IPS-18c (cell line): ENCODE measurements around the gene ART3.

Experiments
- H3K4me3 ChIP-seq: 2 replicates; pipeline ENCODE4 v1.7.0; 2013; ENCODE audit warnings: low read depth, mild to moderate bottlenecking, low read length, moderate library complexity; ENCODE audit not compliant: insufficient read depth
- H3K9me3 ChIP-seq: one replicate; pipeline ENCODE4 v1.6.1; 2013; ENCODE audit warnings: mild to moderate bottlenecking, low read length, moderate library complexity; ENCODE audit not compliant: control insufficient read depth, insufficient read depth

Gene ART3

DNA sequence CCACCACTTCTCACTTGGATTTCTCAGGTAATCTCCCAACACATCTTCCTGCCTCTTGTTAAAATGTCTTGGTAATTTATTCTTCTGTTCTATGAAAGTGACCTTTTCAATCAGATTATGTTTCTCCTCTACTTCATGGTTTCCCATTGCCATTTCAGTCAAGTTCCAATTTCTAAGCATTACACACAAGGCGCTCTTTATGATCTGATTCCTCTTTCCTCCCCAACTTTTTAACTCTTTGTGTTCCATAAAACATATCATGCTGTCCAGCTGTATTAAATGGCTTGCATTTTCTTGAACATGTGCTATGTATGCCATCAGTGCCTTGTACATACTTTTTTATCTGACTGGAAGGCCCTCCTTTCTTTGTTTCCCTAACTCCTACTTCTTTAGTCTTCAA, 13.1 kb upstream of the ART3 start:
- H3K9me3 ChIP-seq: no peaks in the 10 kb centered on the region
- no peak overlapping the region for H3K4me3 ChIP-seq

DNA sequence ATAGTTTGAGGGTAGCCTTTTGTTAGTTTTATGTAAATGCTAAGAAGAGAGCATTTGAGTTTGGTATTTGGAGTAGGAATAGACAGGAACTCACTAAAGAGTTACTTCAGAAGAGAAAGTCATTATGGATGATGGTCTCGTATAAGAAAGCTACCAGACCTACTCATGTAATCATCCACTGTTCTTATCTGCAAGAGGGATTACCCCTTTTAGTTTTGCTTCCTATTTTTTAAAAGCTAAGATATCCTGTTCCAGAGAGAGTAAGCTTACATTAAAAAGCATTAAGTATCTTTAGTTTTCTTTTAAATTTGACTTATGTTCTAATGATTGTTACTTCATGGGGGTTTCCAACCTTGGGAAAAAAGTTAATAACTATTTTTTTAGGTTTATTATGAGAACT, 12.5 kb upstream of the ART3 start:
- H3K4me3 ChIP-seq: no peak overlapping the region

DNA sequence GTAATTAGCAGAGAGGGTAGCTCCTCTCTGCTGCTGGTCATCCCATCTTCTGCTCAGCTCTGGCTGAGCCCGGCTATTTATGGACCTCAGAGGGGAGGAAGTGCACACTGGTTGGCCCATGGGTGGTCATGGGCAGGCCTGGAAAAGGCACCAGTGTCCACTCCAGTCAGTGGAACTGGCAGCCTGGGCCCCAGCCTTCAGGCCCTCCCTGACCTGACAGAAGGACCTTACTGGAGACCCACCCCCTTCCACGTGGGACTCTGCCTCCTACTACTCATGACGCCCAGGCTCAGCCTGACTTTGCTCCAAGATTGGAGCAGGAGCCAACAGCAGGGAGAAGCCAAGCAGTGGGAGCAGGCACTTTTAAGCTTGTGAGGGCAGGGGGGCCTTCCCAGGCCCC, 8.0 kb upstream of the ART3 start:
- Histone ChIP-seq H3K4me3 (no peak overlapping the region), H3K9me3 (no peaks in the 10 kb centered on the region)

More for the DNA sequence above, 12.5 kb upstream of the ART3 start:
- no peaks in the 10 kb centered on the region for H3K9me3 ChIP-seq

DNA sequence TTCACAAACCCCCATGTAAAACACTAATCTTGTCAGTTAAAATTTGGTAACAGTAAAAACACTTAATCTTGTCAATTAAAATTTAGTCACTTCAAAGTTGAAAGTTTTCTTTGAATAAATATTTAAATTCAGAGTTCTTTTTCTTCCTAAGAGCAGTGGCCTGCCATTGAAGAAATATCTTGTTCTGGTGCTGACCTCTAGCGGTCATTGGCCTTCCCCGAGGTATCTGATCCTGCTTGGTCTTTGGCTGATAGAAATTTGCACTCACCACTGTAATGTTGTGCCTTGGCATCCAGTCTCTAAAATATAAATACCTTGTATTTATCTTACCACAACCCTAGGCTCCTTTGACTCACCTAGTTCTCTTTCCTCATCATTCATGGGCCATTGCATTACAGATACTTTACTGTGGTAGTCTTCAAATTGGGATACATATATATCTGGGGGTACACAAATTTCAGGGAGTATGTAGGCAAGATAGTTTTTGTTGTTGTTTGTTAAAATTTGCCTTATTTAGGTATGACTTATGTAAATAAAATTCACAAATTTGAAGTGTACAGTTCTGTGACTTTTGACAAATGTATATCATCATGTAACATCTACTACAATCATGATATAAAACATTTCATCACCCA, 6.7 kb upstream of the ART3 start:
- Histone ChIP-seq H3K4me3 (no peak overlapping the region), H3K9me3 (no peaks in the 10 kb centered on the region)

DNA sequence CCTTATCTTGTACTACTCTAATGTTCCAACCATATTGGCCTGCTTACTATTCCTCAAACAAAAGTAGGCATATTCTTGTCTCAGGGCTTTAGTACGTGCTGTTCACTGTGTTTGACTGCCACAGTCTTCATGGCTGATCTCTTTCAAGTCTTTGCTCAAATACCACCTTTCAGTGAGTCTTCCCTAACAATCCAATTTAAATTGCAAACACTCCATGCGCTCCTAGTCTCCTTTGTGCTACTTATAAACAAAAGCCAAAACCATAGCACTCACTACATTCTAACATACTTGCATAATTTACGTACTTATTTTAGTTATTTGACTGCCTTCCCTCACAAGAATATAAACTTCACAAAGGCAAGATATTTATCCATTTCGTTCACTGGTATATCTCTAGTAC, 1.7 kb upstream of the ART3 start:
- Histone ChIP-seq H3K4me3 (no peak overlapping the region), H3K9me3 (no peaks in the 10 kb centered on the region)

DNA sequence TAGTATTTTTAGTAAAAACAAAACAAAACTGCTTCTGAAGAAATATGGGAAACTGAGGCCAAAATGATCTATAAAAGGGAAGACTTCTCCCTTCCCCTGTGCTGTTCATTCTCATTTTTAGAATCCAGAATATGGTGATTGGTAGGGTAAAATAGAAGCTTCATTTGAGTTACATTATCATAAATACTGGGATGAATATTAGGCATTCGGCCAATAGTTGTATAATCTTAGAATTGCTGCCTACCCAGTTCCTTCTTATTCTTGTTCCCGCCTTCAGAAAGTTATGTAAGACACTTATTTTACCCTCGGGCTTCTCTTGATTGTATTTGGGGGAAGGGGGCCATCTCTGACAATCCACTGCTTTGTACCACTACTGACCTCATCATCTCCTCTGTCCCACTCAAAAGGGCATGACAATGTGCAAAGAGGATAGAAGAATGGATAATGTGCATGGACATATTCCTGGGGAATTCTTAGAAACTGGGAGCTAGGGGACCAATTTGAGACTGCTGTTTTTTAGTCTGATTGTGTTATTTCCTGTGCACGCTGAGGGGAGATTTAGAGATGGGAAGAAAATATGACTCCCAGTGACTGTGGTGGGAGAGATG, 588 bp downstream of the ART3 start:
- no peak overlapping the region for H3K4me3 ChIP-seq

DNA sequence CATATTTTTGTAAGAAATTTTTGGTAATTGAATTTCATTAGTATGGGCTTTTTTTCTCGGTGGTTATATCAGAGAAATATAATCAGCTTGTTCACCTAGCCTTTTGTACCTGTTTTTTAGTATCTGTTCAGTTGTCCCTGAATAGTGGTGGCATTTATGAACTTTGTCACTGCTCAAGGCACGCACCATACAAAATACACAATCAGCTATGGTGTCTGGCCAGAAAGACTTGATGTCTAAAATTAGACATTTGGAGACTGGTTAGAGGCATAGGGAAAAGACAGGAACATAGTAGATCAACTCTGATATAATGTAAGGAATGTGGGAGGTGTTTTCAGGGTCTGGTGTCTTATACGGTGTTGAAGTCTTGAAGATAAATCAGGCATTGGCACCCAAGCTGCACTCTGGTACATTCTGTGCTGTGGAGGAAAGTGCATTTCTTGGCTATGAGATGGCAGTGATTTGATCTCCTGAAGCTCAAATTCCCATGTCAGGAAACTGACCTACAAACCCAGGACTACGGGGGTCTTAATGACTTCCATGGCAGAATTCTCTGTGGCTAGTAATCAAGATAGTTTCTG, 3.6 kb downstream of the ART3 start:
- H3K4me3 ChIP-seq: no peak overlapping the region
- no peaks in the 10 kb centered on the region for H3K9me3 ChIP-seq

More for the DNA sequence above, 588 bp downstream of the ART3 start:
- H3K9me3 ChIP-seq: no peaks in the 10 kb centered on the region

DNA sequence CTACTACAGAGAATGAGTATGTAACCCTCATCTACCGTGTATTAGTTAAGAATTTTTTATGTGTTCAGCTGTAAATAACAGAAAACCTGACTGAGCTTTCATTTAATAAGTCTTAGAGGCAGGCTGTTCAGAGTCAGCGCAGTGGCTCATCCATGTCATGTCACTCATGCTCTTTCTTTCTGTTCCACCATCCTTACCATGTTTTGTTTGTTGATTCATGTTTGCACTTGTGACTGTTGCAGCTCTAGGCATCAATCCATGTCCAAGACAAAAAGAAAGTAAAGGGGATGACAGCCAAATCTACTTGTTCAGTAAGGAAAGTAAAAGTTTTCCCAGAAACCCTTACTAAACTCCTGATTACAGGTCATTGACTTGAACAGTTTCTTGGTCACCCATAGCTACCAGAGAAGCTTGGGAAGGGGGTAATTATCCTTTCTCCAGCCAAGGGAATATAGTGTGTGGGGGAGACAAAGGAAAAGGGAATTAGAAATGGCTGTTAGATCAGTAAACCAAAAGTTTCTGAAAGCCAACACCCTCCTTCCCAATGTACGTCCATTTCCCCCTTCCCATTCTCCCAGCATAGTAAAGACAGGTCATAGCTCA, 9.0 kb downstream of the ART3 start:
- Histone ChIP-seq H3K4me3 (no peak overlapping the region), H3K9me3 (no peaks in the 10 kb centered on the region)

DNA sequence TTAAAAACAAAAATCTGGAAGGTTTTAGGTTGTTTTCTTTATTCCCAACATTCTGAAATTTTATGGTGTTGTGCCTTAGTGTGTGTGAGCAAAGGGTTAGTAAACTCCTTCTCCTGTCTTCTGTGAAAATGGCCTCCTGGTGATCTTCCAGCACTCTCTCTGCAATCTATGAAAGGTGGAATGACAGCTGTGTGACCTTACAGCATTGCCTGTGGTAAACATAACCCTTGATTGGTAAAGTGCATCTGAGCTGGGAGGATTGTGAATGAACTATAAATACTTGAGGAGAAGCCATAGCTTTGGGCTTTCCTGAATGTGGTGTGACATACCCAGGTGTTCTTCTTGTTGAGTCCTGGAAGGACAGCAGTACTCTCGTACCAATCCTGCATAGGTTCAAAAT, 10.0 kb downstream of the ART3 start:
- no peak overlapping the region for H3K4me3 ChIP-seq
- no peaks in the 10 kb centered on the region for H3K9me3 ChIP-seq

DNA sequence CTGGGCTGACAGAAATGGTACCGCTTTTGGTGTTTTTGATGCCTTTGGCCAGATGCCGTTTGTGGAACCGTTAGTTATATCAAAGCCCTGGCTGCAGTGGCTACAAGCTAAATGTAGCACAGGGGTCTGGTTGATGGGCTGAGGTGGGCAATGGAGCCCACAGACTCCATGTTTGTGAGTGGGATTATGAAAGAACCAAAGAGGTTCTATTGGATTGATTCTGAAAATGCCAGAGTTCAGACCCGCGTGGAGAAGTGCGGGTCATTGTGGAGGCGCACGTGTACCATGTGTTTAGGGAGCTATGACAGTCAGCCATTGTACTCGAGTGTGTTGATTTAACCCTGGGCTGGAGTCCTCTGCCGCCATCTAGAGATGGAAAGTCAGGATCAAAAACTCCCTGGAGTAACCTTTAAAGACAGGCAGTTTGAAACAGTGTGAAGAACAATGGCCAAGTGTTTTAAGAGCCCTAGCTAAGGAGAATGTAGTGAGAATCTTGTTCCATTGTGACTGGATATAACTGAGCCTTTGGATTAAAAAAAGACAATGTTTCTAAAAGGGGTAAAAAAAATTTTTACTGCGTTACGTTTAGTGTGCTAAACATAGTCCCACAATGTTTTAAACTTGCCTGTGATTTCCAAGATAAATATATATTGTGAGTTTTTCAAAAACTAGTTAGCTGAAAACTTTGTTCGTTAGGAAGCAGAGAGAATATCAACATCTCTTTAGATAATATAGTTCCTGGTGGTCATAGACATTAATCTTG, 12.7 kb downstream of the ART3 start:
- Histone ChIP-seq H3K4me3 (no peak overlapping the region), H3K9me3 (no peaks in the 10 kb centered on the region)

DNA sequence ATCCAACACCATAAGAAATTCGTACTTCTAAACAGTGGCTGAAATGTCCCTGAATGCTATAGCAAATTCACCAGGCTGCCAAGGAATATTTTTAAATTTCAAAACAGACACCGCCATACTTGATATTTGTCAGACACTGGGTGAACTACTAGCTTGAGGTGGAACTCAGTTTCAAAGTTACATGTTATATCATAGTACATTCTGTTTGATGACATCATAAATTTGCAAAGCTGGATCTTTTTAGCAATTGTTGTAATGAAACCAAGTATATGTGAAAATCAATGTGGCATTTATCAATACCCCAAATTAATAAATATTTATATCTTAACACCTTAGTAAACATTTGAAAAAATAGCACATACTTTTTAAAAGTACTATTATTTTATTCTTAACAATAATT, 14.2 kb downstream of the ART3 start:
- H3K4me3 ChIP-seq: no peak overlapping the region
- H3K9me3 ChIP-seq: no peaks in the 10 kb centered on the region

DNA sequence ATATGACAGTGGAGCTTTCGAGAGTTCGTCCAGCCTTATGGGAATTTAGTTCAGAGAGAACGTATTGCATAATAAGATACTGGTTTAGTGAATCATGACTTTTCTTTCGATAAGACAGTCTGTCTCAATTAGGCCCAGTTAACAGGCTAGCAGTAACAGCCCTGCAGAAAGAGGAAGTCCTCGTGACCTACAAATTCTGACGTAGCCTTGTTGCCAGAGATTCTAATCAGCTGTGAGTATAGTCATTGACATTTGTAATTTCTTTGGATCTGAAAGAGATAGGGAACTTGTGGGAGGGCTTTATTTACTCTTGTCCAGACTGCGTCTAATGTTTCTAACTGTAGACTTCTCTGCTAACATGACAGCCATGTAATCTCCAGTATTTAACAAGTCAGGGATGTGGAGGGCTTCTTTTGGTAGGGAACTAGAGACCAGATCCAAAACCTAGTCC, 15.8 kb downstream of the ART3 start:
- Histone ChIP-seq H3K9me3 (no peaks in the 10 kb centered on the region), H3K4me3 (no peak overlapping the region)

DNA sequence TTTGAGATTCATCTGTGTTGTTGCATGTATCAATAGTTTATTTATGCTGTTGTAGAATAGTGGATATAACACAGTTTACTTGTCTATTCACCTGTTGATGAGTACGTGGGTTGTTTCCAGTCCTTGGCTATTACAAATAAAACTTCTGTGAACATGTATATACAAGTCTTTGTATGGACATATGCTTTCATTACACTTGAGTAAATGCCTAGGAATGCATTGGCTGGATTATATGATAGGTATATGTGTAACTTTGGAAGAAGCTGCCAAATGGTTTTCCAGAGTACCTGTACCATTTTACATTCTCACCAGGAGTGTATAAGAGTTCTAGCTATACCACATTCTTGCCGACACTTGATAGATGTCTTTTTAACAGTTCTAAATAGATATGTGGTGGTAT, 16.5 kb downstream of the ART3 start:
- H3K9me3 ChIP-seq: no peaks in the 10 kb centered on the region
- H3K4me3 ChIP-seq: no peak overlapping the region

DNA sequence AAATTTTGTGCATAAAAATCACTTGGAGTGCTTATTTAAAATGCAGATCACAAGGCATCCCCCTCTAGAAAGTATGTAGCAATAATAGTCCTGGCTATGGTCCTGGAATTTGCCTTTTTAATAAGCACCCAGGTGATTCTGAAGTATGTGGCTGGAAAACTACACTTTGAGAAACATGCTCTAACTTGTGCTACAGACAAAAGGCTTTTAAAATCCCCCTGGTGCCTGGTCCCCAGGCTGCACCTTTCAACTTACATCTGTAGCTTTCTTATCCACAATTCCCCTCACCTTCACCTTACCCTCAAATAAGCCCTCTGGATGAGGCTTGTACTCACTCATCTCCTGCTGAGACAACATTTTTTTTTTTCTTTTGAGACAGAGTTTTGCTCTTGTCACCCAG, 21.1 kb downstream of the ART3 start:
- Histone ChIP-seq H3K9me3 (no peaks in the 10 kb centered on the region), H3K4me3 (no peak overlapping the region)

DNA sequence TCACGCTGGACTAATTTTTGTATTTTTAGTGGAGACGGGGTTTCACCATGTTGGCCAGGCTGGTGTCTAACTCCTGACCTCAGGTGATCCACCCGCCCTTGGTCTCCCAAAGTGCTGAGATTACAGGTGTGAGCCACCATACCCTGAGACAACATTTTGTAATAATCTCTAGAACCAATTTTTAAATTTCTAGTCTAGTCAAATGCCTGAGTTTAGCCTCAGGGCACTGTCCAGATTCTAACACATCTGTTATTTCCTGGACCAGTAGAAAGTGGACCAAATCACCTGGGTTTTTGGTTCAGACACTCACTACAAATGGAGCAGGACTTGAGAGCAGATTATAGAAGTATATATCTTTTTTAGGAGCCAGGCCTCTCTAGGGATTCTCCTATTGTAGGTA, 21.6 kb downstream of the ART3 start:
- no peaks in the 10 kb centered on the region for H3K9me3 ChIP-seq
- H3K4me3 ChIP-seq: no peak overlapping the region

DNA sequence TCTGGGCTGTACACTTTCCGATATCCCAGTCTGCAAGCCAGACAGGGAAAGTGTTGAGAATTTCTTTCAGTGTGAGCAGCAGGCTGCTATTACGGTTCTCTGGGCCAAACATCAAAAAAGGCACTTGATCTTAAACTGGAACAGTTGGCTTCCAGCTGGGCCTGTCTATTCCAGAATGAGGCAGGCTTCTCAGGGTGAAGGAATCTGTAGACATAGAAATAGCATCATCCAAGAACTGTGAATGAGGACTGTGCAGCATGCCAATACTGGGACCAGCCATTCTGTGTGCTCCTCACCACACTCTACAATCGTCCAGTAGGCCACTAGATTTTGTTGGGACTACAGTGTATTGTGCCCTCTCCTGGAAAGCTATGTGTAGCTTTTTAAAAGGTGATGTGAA, 31.1 kb downstream of the ART3 start:
- Histone ChIP-seq H3K9me3 (no peaks in the 10 kb centered on the region), H3K4me3 (no peak overlapping the region)

DNA sequence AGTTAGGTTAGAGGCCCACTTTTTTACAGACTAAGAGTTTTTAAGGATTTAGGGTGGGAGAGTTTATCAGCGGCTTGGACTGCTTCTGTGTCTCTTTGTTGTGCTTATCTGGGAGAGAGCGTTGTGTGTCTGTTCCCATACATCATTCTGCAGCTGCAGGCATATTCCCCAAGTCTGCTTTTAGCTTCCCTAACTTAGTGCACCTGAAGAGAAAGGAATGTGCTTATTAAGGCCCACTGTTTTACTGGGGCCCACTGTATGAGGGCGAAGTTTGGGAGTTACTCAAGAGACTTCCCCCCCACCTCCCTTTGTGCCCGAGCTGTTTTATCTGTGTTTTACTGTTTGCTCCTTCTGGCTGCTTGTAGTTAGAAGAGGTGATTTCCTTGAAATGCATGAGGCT, 31.9 kb downstream of the ART3 start:
- Histone ChIP-seq H3K9me3 (no peaks in the 10 kb centered on the region), H3K4me3 (no peak overlapping the region)
